GM15510 (cell line): Measurements from ENCODE around the gene HOXC5.

ENCODE experiments used
- POLR2A ChIP-seq: IDR thresholded peaks from 3 replicates; pipeline ENCODE4 v1.6.1; 2011; ENCODE audit warnings: borderline replicate concordance; ENCODE audit not compliant: insufficient read length; ENCODE audit errors: extremely low read depth

HOXC5 gene

GRCh38 chr12:54019091-54019811, 13.6 kb upstream of the HOXC5 start:
- no peak for TF ChIP-seq POLR2A

DNA sequence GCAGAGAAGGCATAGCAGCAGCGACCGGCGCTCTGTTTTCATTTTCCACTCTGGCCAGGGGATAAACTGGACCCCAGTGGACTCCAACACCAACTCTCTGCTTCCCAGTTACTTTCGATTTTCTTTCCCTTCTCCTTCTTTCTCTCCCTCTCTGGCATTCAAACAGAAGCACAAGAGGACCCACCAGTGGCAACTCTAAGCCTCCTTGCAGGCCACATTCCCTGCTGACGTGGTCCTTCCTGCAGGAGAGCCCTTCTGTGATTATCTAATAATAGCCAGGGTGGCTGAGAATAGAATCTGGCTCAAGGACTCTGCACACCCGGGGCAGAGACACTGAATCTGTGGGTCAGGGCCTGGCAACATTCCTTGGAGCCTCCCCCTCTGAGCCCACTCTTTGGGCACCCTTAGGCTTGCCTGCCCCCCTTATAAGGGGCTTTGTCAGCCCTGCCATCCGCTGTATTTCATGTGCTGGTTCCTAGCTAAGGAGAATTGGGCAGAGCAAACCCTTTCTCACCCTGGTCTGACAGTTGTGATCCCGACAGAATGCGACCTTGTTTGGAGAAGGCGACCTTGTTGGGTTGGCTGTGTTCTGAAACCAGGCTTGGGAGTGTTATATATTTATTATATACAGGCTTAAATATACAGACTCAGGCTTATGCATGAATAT, 12.8 kb upstream of the HOXC5 start:
- no peak for TF ChIP-seq POLR2A

DNA sequence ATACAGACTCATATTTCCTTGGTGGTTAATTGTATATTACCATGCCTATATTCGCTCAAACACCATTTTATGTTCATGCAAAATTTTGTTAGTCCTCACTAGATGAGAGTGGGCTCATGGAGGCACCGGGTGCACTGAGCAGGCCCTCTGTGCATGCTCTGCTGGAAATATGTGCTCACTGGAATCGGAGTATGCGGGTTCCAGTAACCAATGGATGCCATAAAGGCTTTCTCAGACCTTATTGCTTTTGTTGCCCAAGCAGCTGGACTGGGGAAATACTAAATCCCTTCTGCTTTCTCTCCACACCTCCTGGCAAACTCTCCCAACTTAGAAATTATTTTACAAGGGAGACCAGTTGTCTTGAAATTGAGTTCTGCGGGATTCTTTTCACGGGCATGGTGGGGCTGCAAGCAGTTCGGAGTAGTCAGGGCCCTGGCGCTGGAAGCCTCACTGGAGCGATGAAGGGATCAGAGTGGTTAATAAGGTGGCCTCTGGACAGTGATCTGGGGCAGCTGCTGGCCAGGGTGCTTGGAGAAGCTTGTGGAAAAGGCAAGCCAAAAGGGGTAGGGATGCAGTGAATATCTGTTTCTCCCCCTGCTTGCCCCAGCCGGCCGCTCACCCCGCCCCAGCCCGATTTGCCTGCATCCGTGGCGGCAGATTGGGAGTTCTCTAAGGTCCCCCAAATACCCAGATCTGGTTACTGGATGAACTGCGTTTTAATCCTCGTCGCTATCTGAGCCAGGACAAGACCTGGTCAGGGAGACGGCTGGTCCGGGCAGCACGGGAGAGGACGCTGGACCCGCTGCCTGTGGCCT, 12.1 kb upstream of the HOXC5 start:
- TF ChIP-seq POLR2A: no peak

- no peak for TF ChIP-seq POLR2A
Observed at GRCh38 chr12:54021432-54022013, 11.3 kb upstream of the HOXC5 start.

- TF ChIP-seq POLR2A: no peak
Observed at GRCh38 chr12:54022960-54023884, 9.6 kb upstream of the HOXC5 start.

DNA sequence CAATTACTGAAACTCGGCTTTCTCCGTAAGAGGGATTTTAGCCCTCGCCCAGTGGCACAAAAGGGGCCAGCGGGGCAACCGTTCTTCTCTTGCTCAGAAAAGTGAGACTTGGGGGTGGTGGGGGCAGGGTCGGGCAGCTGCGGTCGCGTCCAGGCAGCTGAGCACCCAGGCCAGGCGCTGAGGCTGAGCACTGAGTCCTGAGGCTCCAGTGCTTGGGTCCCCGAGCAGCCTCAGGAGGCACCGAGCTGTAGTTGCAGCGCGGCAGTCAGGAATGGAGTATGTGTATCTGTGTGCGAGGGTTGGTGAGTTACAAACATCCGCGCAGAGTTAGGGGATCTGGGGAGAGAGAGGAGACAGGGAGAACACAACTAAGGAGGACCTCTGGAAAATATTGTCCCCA, 8.7 kb upstream of the HOXC5 start:
- TF ChIP-seq POLR2A: no peak

- no peak for TF ChIP-seq POLR2A
Observed at GRCh38 chr12:54024581-54025305, 8.1 kb upstream of the HOXC5 start.

- no peak for TF ChIP-seq POLR2A
Observed at GRCh38 chr12:54025499-54026405, 7.1 kb upstream of the HOXC5 start.

DNA sequence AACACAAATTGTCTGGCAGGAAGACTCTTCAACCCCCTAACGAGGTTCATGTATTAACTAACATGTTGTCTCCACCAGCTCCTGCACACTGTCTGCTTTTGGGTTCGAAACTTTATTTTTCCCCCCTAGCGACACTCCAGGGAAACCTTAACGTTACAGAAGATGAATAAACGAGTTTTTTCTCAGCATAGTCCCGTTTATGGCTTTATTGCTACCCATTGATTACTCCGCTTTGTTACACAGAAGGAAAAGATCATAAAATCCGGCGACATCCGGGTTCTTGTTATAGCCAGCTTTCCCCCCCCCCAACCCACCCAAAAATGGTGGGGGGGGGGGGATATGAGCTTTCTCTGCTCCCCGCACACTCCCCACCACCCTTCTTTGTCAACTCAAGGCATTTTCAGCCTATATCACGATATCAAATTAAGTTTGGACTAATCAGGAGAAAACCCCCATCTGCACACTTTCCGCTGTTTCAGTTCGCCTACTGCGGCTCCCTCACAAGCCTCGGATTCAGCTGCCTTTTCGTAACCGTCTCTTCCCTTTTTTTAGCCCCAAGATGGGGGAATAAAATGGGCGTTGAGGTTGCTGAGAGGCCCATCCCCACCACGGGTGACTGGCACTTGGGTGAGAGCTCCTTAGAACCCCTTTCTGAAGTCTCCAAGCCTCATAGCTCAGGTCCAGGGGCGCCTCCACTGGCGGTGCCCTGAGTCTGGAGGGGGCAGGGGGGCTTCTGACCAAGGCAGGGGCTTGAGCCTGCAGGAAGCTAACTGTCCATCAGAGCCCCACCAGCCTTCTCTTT, 6.0 kb upstream of the HOXC5 start:
- no peak for TF ChIP-seq POLR2A

DNA sequence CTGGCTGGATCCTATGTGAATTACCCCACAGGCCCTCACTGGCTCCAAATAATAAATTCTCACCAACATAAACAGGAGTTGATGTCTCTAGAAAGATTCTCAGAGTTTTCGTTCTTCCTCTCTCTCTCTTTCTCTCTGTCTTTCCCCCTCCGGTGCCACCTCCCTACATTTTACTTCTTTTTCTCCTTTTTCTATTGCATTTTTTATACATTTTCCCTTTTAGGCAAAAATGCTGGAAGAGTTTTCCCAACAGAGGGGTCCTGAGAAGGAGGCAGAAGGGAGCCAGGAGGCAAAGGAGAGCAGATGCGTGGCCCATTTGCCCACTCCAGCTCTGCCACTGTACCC, 5.4 kb upstream of the HOXC5 start:
- no peak for TF ChIP-seq POLR2A

- no peak for TF ChIP-seq POLR2A
Observed at GRCh38 chr12:54028314-54029201, 4.3 kb upstream of the HOXC5 start, which contains the start of gene HOXC6. Gene HOXC6, plus strand, starts transcription at chr12:54028440. Its CDS starts 82 bp downstream, at chr12:54028522.
